C4-2B (cell line): ENCODE measurements around the gene KLHL13.

Source experiments
- ZFX ChIP-seq: fragments of 450-650 bp; IDR thresholded peaks from 2 replicates; pipeline ENCODE4 v1.6.1; 2017
- TF ChIP-seq, protein P1 (sequence below): fragments of 450-650 bp; conservative IDR thresholded peaks from 2 replicates; pipeline ENCODE4 v1.5.1; 2017; ENCODE audit warnings: mild to moderate bottlenecking

- TF ChIP-seq, protein P1, sequence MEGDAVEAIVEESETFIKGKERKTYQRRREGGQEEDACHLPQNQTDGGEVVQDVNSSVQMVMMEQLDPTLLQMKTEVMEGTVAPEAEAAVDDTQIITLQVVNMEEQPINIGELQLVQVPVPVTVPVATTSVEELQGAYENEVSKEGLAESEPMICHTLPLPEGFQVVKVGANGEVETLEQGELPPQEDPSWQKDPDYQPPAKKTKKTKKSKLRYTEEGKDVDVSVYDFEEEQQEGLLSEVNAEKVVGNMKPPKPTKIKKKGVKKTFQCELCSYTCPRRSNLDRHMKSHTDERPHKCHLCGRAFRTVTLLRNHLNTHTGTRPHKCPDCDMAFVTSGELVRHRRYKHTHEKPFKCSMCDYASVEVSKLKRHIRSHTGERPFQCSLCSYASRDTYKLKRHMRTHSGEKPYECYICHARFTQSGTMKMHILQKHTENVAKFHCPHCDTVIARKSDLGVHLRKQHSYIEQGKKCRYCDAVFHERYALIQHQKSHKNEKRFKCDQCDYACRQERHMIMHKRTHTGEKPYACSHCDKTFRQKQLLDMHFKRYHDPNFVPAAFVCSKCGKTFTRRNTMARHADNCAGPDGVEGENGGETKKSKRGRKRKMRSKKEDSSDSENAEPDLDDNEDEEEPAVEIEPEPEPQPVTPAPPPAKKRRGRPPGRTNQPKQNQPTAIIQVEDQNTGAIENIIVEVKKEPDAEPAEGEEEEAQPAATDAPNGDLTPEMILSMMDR = no peak
- no peak for TF ChIP-seq ZFX
These were observed 265.6 kb downstream of the KLHL13 start for GRCh38 chrX:117851025-117851424.
